Stimulated activated CD4-positive, alpha-beta T cell treated with anti-CD3 and anti-CD28 coated beads, Interleukin-15, amount 100 ng/mL, for 24 hours (primary cell): ENCODE measurements around the gene CHKA.
A peak's percentile ranks its signal among the peaks of the same experiment; 100 is the strongest.

ENCODE experiments used
- DNase-seq: peaks from one replicate; pipeline ENCODE4 v3.0.0-alpha.2; 2020

The CHKA gene

GRCh38 chr11:68142441-68143309, 21.5 kb upstream of the CHKA start:
- DNase-seq: no peak

- DNase-seq: peak; percentile 81
These were observed 20.8 kb upstream of the CHKA start for GRCh38 chr11:68142028-68142412.

DNA sequence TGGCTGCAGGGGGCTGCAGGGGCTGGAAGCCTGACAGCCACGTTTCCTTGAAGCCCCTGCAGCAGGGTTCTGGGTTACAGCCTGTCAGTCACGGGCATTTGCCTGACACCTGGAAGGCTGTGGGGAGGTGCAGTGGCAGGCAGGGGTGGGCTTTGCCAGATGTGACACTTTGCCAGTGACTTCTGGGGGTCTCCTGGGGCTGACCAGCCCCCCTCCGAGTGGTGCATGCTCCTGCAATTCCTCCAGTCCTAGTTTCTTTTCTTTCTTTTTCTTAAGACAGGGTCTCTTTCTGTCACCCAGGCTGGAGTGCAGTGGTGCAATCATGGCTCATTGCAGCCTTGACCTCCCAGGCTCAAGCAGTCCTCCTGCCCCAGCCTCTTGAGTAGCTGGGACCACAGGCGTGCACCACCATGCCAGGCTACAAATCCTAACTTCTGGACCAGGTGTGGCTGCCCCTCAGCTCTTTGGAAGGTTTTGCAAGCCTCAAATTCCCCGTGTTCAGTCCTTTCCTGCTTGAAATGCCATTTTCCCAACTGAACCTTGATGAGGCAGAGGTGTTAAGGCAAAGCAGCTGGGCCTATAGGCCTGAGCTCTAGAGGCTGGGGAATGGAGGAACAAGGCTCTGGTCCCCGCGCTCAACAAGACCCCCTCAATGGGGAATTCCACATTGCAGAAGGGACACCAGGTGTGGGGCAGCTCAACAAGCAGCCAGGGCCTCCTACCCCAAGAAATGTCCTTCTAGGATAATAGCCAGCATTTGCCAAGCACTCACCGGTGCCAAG, 20.2 kb upstream of the CHKA start:
- no peak for DNase-seq

GRCh38 chr11:68140496-68141245, 19.5 kb upstream of the CHKA start:
- no peak for DNase-seq

DNA sequence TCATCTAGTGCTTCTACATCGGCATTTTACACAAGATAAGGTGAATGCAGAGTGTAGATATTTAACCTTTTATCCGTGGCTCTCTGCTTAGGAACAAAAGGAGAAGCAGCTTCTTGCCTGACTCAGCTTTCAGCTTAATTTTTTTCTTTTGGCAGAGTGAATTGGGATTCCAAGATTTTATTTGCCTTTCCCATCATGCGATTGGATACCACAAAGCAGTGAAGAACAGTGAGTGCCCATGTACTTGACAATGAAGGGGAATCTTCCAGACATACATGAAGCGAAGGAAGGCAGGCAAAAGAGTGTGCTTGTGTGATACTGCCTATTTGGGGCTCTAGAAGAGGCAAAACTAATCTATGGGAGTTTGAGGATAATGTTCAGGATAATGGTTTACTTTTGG, 17.0 kb upstream of the CHKA start:
- no peak for DNase-seq

- no peak for DNase-seq
These were observed 16.6 kb upstream of the CHKA start for GRCh38 chr11:68137833-68138232.

DNA sequence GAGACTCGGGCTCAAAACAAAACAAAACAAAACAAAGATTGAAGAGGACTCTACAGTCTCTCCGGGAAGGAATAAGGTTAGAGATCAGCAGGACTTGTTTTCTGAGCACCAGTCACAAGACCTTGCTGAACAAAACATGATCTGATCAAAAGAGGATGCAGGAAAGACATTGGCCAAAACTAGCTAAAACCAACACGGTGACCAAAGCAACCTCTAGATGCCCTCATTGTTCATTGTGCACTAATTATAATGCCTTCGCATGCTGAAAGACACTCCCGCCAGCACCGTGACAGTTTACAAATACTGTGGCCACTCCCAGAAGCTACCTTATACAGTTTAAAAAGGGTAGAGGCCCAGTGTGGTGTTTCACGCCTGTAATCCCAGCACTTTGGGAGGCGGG, 15.7 kb upstream of the CHKA start:
- DNase-seq: no peak

DNA sequence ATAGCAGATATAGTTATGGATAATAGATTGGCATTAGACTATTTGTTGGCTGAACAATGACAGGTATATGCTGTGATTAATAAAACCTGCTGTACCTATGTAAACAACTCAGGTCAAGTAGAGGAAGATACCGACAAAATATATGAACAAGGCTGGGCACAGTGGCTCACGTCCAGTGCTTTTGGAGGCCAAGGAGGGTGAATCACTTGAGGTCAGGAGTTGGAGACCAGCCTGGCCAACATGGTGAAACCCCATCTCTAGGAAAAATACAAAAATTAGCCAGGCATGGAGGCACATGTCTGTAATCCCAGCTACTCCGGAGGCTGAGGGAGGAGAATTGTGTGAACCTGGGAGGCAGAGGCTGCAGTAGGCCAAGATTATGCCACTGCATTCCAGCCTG, 14.0 kb upstream of the CHKA start:
- DNase-seq: no peak

GRCh38 chr11:68133761-68134160, 12.6 kb upstream of the CHKA start:
- DNase-seq: no peak

GRCh38 chr11:68130121-68130520, 8.9 kb upstream of the CHKA start:
- no peak for DNase-seq

DNA sequence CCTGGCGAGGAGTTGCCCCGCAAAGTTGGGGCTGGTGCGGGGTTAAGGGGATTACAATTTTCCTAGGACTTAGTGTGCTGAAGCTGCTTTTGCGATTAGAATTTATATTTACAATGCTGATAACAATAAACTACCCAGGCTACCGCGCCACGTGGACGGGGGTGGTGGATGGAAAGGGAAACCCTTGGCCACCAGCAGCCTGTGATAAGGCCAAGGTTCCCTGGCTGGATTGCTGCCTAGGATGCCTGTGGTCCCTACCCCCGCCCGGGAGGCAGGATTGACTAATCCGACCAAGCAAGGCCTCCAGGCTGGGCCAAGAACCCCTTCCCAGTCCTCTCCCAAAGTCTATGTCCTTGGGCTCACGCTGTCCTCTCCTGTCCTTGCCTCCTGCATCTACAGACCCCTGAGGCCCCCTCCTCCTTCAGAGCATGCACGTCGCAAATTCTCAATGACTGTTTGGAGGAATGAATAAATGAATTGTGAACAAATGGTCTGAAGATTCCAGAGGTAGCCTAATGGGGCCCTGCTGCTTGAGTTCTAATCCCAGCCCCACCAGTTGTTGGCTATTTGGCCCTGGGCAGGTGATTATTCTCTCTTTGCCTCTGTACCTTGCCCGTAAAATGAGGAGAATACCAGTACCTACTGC, 7.6 kb upstream of the CHKA start:
- no peak for DNase-seq

DNA sequence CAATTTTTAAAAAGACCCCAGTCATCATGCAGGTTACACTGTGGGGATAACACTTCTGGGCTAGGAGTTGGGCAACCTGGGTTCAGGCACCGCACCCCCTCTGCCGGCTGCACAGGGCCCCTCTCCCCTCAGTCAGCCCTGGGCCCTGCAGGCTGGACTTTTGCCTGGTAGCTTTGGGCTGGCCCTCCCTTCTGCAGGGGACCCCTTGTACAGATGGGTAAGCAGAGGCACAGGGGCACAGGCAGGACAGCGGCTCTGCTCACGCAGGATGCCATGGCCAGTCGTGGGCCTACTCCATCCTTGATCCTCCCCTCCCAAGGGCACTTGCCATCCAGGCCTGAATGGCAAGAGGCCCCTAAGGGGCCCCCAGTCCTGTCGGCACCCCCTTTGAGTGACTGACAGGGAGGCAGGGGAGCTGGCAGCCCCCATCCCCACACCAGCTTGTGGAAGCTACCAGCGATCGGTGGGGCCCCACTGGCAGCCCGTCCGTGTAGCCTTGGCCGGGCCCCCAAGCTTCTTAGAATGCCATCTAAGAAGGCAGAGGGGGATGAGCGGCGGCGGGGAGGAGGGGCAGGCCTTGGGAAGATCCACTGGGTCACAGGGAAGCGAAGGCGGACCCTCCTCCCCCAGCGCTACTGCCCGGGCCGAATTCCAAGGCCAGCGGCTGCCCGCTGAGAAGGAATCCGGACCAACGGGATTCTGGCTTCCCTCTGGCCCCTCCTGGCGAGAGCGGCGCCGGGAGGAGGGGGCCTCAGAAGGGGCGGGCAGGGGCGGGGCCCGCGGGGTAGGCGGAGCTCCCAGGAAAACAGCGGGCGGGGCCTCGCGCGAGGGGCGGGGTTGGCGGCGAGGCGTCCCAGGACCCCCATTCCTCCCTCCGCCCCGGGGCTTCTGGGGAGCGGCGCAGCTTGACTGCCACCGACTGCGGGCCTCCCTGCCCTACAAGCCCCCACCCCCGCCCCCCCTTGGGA, 6.8 kb upstream of the CHKA start:
- no peak for DNase-seq

DNA sequence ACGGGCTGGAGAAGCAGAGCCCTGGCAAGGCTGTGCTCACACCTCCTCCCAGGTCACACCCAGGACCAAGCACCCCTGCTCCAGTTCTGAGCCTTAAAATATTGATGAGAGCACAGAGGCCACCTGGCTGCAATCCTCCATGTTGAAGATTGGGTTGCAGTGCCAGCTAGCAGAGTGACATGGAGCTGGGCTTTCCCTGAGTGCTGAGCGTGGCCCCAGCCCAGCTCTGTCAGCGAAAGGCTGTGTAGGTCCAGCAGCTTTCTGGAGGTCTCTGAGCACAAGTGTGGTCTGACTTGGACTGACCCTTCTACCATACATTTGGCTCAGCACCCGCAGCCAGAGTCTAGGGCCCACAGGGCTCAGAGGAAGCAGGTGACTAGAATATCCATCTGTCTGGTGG, 4.0 kb upstream of the CHKA start:
- DNase-seq: no peak

DNA sequence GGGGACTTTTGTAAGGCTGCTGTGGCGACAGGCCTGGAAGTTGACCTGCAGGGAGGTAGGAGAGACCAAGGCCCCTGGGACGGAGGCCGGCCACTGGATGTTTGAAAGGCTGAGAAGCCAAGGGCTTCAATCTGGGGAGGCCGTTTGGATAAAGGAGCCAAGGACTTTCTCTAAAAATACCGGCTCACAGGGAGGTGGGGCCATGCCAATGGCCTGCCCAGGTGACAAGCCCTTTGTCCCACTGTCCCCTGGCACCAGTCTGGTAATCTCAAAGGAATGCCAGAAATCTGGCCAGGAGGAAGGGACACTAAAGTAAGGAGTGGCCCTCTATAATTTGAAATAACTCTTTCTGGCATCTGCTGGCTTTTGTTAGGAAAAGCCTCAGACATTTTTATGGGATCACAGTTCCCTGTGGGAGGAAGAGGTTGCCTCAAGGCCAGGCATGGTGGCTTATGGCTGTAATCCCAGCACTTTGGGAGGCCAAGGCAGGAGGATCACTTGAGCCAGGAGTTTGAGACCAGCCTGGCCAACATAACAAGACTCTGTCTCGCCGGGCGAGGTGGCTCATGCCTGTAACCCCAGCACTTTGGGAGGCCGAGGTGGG, 1.9 kb upstream of the CHKA start:
- DNase-seq: no peak

GRCh38 chr11:68120273-68121066, 718 bp downstream of the CHKA start:
- DNase-seq: peak; percentile 57

GRCh38 chr11:68118706-68119448, 2.3 kb downstream of the CHKA start:
- DNase-seq: no peak

DNA sequence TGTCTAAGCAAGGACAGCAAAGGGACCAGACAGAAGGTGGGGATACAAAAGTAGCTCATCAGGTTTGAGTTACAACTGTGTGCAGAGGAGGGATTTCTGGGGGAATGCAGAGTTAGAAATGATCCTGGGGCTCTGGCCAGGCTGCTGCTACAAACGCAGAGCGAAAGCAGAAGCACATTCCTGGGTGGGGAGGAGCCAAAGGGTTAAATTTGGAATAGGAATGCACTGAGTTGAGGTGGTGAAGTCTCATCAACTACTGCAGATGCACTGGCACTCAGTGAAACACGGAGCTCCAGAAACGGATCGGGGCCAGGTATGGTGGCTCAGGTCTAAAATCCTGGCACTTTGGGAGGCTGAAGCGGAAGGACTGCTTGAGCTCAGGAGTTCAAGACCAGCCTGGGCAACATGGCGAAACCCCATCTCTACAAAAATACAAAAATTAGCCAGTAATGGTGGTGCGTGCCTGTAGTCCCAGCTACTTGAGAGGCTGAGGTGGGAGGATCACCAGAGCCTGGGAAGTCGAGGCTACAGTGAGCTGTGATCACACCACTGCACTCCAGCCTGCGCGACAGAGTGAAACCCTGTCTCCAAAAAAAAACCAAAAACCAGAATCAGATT, 3.2 kb downstream of the CHKA start:
- DNase-seq: no peak

DNA sequence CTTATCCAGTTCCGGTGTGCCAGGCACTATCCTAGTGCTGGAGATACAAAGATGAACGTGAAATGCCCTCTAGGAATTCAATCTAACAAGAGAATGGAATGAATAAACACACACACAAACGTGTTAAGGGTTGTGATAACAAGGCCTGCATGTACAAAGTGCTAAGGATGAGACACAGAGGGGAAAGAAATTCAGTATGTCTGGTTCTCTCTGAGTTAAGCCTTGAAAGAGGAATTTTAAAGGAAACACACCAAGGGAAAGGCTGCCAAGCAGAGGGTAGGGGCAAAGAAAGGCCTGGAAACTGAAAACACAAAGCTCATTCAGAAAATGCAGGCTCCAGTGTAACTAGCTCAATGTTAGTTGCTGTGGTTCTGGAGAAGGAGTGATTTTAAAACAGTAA, 4.2 kb downstream of the CHKA start:
- no peak for DNase-seq

- DNase-seq: no peak
These were observed 5.1 kb downstream of the CHKA start for GRCh38 chr11:68116126-68116525.
